AG04450 (cell line): ENCODE measurements around the gene KRT71. TPM values are rescaled to one million over a fixed set of nuclear protein-coding genes. Genes with fewer than 3 reads are reported as not detected.

Experiments used
- CTCF ChIA-PET: fragments of 300-600, 350-600 bp; formaldehyde crosslinking; extraction: SDS; loops from one replicate; lab custom pipeline; 2022; ENCODE audit warnings: antibody characterized with exemption, inconsistent platforms; lab: Charles Lee
- POLR2A ChIA-PET: fragments of 350-600 bp; formaldehyde crosslinking; extraction: SDS; loops from one replicate; lab custom pipeline; 2021; ENCODE audit warnings: antibody characterized with exemption, inconsistent platforms; lab: Yijun Ruan, JAX
- DNase-seq: peaks from one replicate; pipeline ENCODE4 v3.0.0-alpha.2; 2011; ENCODE audit warnings: low read depth, low spot score
- H3K27ac ChIP-seq: one replicate; pipeline ENCODE4 v1.5.1; 2012; ENCODE audit warnings: low read depth, low read length, control low read depth
- H3K27me3 ChIP-seq: one replicate; pipeline ENCODE4 v1.6.0; 2012; ENCODE audit warnings: low read length; ENCODE audit not compliant: control insufficient read depth, insufficient read depth
- H3K4me3 ChIP-seq: 2 replicates; pipeline ENCODE4 v1.5.1; 2011; ENCODE audit warnings: mild to moderate bottlenecking, low read depth, low read length, control low read depth
- H3K9me3 ChIP-seq: 2 replicates; pipeline ENCODE4 v1.5.1; 2012; ENCODE audit warnings: low read length; ENCODE audit not compliant: control insufficient read depth, insufficient read depth
- polyA plus RNA-seq: library from polyadenylated mRNA; depleted of rRNA; stranded (reverse); fragments of >200 nt; gene quantifications from 2 replicates; pipeline ENCODE4 v1.2.3, GENCODE V29; 2011
- TF ChIP-seq, protein P1 (sequence below): IDR thresholded peaks from 2 replicates; pipeline ENCODE4 v1.5.1; 2011; ENCODE audit warnings: low read depth, low read length, control low read depth, inconsistent platforms

KRT71 gene
- polyA plus RNA-seq, 1 experiment, result not detected

DNA sequence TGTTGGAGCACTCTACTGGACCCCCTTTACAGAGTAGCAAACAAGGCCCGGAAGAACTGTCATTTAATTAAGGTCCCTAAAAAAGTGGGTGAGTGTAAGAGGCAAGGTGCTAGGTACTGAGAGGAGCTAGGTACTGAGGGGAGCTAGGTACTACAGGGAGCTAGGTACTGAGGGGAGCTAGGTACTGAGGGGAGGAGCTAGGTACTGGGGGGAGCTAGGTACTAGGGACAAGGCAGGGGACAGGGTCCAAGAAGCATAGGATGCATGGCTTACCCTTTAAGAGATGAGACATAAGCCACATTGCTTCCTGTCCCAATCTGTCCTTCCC lies 37.7 kb downstream of the KRT71 start:
- no peak for DNase-seq
- H3K27me3 ChIP-seq, result peaks cover 6% of the 10 kb centered on the region
- H3K4me3 ChIP-seq, result no peak overlapping the region
- CTCF ChIA-PET, result no interaction called here
- no peak overlapping the region for H3K27ac ChIP-seq
- POLR2A ChIA-PET, result no interaction called here
- TF ChIP-seq, protein P1, sequence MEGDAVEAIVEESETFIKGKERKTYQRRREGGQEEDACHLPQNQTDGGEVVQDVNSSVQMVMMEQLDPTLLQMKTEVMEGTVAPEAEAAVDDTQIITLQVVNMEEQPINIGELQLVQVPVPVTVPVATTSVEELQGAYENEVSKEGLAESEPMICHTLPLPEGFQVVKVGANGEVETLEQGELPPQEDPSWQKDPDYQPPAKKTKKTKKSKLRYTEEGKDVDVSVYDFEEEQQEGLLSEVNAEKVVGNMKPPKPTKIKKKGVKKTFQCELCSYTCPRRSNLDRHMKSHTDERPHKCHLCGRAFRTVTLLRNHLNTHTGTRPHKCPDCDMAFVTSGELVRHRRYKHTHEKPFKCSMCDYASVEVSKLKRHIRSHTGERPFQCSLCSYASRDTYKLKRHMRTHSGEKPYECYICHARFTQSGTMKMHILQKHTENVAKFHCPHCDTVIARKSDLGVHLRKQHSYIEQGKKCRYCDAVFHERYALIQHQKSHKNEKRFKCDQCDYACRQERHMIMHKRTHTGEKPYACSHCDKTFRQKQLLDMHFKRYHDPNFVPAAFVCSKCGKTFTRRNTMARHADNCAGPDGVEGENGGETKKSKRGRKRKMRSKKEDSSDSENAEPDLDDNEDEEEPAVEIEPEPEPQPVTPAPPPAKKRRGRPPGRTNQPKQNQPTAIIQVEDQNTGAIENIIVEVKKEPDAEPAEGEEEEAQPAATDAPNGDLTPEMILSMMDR, result no peak
- H3K9me3 ChIP-seq, result no peaks in the 10 kb centered on the region; the same call in 1 of the 2 replicates

DNA sequence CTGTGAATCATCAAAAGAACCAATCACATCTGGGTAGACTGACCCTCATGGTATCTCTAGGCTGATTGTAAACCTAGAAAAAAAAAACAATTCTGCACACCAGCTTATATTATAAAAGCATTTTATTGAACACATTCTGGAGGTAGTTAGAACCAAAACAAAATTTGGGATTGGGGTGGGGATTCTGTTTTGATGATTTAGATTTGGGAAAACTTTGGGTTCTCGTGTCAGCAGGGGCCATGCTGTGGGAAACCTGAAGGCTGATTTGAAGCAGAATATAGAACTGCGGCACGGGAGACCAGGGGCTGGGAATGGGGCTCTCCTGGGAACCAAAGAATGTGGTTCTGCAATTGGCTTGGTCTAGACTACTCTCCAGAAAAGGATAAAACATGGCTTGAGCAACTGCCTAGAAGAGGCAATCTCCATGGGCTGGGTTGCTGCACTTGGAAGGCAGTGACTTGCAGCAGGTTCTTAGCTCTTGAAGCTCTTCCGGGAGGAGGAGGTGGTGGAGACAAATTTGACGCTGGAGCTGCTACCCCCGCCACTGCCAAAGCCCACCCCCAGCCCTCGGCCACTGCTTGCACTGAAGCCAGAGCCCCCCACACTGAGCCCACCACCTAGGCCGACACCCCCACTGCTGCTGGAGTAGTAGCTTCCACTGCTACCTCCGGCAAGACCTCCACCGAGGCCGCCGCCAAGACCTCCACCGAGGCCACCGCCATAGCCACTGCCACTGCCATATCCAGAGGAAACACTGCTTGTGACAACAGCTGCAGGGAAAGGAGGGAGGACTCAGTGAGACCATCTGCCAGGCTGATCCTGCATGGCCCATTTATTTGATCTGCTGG lies 38.2 kb downstream of the KRT71 start:
- no peaks in the 10 kb centered on the region; the same call in 1 of the 2 replicates for H3K9me3 ChIP-seq
- ChIA-PET CTCF (no interaction called here), POLR2A (no interaction called here)
- TF ChIP-seq, protein P1, result no peak
- H3K27me3 ChIP-seq, result peaks cover 6% of the 10 kb centered on the region
- no peak for DNase-seq
- no peak overlapping the region for H3K4me3 ChIP-seq
- H3K27ac ChIP-seq, result no peak overlapping the region

DNA sequence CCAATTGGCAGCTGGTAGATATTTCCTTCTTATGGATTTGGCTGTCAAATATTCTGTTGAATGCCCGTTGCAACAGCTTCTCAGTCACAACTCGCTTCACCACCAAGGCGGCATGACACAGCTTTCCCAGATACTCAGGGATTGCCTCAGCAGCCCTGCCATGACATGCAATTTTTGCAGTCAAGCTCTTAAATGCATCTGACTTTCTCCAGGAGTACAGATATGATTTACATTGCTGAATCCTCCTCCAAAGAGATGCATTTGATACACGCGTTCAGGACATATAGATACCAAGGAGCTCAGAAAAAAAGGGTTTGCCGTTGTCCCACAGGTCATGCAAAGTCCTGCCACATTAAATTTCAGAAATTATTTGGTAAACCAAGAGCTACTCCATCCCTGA lies 39.2 kb downstream of the KRT71 start:
- Histone ChIP-seq H3K9me3 (no peaks in the 10 kb centered on the region), H3K27me3 (peaks cover 6% of the 10 kb centered on the region), H3K27ac (no peak overlapping the region), H3K4me3 (no peak overlapping the region)
- POLR2A ChIA-PET, result no interaction called here
- DNase-seq, result no peak
- TF ChIP-seq, protein P1, result no peak
- CTCF ChIA-PET, result no interaction called here

DNA sequence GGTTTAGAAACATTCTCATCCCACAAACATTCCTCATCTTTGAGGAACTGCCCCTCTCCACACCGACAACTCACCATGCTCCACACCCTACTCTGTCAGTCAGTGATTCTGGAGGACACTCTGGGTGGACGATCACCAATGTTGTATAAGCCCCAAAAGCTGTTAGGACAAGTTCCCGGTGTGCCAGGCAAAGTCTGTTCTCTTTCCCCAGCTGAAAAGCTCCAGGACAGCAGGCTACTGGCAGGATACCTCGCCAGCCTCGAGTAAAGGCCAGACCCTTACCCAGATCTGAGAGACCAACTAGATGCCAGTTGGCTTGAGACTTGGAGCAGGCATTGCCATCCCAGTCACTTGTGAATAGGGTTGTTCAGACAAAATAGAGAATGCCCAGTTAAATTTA lies 44.7 kb downstream of the KRT71 start:
- H3K27me3 ChIP-seq, result peaks cover 7% of the 10 kb centered on the region
- H3K27ac ChIP-seq, result no peak overlapping the region
- TF ChIP-seq, protein P1, result no peak
- POLR2A ChIA-PET, result no interaction called here
- no peaks in the 10 kb centered on the region for H3K9me3 ChIP-seq
- DNase-seq, result no peak
- CTCF ChIA-PET, result interaction anchor here (1.6 to 5.0 kb wide), 3 partner anchors 135 to 363 kb away, joined by 3 to 38 read pairs (median 15); no protein-coding TSS in a partner anchor
- H3K4me3 ChIP-seq, result no peak overlapping the region
